Activated T-helper 2 cell treated with anti-CD3 and anti-CD28 coated beads, Interferon-gamma antibody, Interleukin-2, Interleukin-4, amounts not matched to agents 10 μg/mL and 5 μg/mL and 100 μg/mL, durations not matched to agents 14 hours and 24 hours and 36 hours (primary cell): ENCODE measurements around the gene ENG. TPM values are rescaled to one million over a fixed set of nuclear protein-coding genes. Genes with fewer than 3 reads are reported as not detected.
A peak's percentile ranks its signal among the peaks of the same experiment; 100 is the strongest.

Source experiments
- DNase-seq: peaks from one replicate; pipeline ENCODE4 v3.0.0; 2021; ENCODE audit warnings: low spot score
- H3K27ac Mint-ChIP-seq: one replicate; pipeline ENCODE4 v1.8.0; 2021; ENCODE audit warnings: mixed read lengths
- H3K27me3 Mint-ChIP-seq: one replicate; pipeline ENCODE4 v1.8.0; 2021; ENCODE audit warnings: low read depth, mixed read lengths
- H3K36me3 Mint-ChIP-seq: one replicate; pipeline ENCODE4 v1.8.0; 2021; ENCODE audit warnings: low read depth, mixed read lengths
- H3K4me1 Mint-ChIP-seq: one replicate; pipeline ENCODE4 v1.8.0; 2021; ENCODE audit warnings: low read depth, mixed read lengths
- H3K4me3 Mint-ChIP-seq: one replicate; pipeline ENCODE4 v1.8.0; 2021; ENCODE audit warnings: low read depth, mild to moderate bottlenecking, moderate library complexity, mixed read lengths
- H3K9me3 Mint-ChIP-seq: one replicate; pipeline ENCODE4 v1.8.0; 2021; ENCODE audit warnings: mixed read lengths
- intact Hi-C: fragments of 100-400 bp; cut with micrococcal nuclease; formaldehyde crosslinking; loops from one replicate; pipeline ENCODE4 v1.15.1; 2023
- total RNA-seq: library from RNA; stranded (reverse); gene quantifications from 2 replicates; pipeline ENCODE4 v1.2.3, GENCODE V29; 2022

Gene ENG
- total RNA-seq, 1 donor from 2014 or later, result 27.5 TPM

GRCh38 chr9:127771570-127772189, 82.8 kb downstream of the ENG start:
- DNase-seq, result no peak
- no peaks in the 10 kb centered on the region for H3K27me3 Mint-ChIP-seq
- peaks cover 58% of the 10 kb centered on the region for H3K4me1 Mint-ChIP-seq
- intact Hi-C loops, result loop anchor here (1.0 to 10.0 kb wide), 6 partner anchors 14 to 353 kb away; partner anchors contain the start of genes NAIF1, PTGES2, SLC25A25 and TOR2A
- peak overlapping the region; percentile 85 for H3K4me3 Mint-ChIP-seq
- peak overlapping the region; percentile 92 for H3K27ac Mint-ChIP-seq
- H3K9me3 Mint-ChIP-seq, result no peaks in the 10 kb centered on the region
- peaks cover 60% of the 10 kb centered on the region for H3K36me3 Mint-ChIP-seq

DNA sequence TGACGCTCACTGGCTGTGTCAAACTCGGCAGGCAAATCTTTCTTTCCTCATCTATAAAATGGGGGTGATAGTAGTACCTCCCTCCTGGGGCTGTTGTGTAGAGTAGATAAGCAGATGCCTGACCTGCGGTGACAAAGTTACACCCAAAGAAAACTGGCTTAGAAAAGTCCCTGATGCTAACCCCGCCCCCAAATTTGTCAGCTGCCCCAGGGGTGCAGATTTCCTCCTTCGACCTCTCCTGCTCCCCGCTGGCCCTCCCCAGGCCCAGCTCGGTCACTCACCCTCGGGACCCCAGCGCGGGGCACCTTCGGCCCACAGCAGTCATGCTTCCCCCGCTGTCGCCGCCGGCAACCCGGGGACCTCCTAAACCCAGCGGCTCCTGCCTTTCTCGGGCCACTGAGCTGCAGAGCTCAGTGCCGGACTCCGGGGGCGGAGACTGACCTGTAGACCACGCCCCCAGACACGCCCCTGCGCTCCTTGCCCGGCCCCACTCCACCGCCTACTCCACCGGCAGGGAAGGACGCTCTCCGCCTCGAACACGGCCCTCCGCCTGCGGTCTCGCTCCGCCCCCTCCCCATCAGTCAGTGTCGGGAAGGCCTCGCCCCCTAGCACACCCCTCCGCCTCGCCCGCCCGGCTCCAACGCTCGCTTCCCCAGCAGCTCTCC, 83.4 kb downstream of the ENG start:
- H3K4me3 Mint-ChIP-seq, result peak overlapping the region; percentile 85
- peaks cover 60% of the 10 kb centered on the region for H3K36me3 Mint-ChIP-seq
- H3K9me3 Mint-ChIP-seq, result no peaks in the 10 kb centered on the region
- intact Hi-C loops, result loop anchor here (1.0 to 10.0 kb wide), 6 partner anchors 14 to 354 kb away; partner anchors contain the start of genes NAIF1, PTGES2, SLC25A25 and TOR2A
- peak overlapping the region; percentile 92 for H3K27ac Mint-ChIP-seq
- DNase-seq, result peak; percentile 98
- H3K4me1 Mint-ChIP-seq, result peaks cover 56% of the 10 kb centered on the region
- no peaks in the 10 kb centered on the region for H3K27me3 Mint-ChIP-seq

DNA sequence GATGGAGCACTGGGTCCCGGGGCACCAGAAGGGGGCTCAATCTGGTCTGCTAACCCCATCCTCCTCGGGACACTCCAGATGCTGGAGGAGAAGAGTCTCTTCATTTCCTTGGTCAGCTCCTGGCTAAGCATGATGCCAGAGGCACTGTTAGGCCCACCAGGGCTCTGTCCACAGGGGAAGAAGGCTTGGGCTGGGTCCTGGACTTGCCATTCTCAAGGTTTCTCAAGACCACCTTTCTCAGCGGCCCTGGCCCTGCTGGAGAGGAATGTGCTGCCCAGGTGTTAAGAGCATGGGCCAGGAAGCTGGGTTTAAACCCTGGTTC, 83.9 kb downstream of the ENG start:
- H3K36me3 Mint-ChIP-seq, result peaks cover 65% of the 10 kb centered on the region
- H3K9me3 Mint-ChIP-seq, result no peaks in the 10 kb centered on the region
- no peak for DNase-seq
- peaks cover 59% of the 10 kb centered on the region for H3K4me1 Mint-ChIP-seq
- peak overlapping the region; percentile 85 for H3K4me3 Mint-ChIP-seq
- no peaks in the 10 kb centered on the region for H3K27me3 Mint-ChIP-seq
- peak overlapping the region; percentile 92 for H3K27ac Mint-ChIP-seq
- intact Hi-C loops, result loop anchor here (2.0 to 10.0 kb wide), 4 partner anchors 202 to 354 kb away; partner anchors contain the start of genes NAIF1, PTGES2, SLC25A25 and ZNF79

GRCh38 chr9:127769929-127770582, 84.4 kb downstream of the ENG start:
- DNase-seq, result no peak
- Mint-ChIP-seq H3K36me3 (peaks cover 70% of the 10 kb centered on the region), H3K27me3 (no peaks in the 10 kb centered on the region), H3K4me3 (peak overlapping the region; percentile 85), H3K27ac (peak overlapping the region; percentile 92), H3K4me1 (peaks cover 64% of the 10 kb centered on the region), H3K9me3 (no peaks in the 10 kb centered on the region)
- intact Hi-C loops, result loop anchor here (2.0 to 10.0 kb wide), 4 partner anchors 201 to 355 kb away; partner anchors contain the start of genes NAIF1, PTGES2, SLC25A25 and ZNF79

DNA sequence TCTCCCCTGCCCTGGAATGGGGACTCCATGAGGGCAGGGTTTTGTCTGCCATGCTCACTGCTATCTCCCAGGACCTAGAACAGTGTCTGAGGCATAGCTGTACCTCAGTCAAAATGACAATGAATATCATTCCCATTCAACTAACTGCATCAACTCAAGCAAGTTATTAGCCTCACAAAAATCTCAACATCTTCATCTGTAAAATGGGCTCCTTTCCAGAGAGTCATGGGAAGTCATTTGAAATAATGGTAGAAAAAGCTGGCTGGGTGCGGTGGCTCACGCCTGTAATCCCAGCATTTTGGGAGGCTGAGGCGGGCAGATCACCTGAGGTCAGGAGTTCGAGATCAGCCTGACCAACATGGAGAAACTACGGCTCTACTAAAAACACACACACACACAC, 85.4 kb downstream of the ENG start:
- Mint-ChIP-seq H3K4me3 (peak overlapping the region; percentile 45), H3K9me3 (no peaks in the 10 kb centered on the region), H3K4me1 (peaks cover 66% of the 10 kb centered on the region), H3K27ac (peak overlapping the region; percentile 82), H3K27me3 (no peaks in the 10 kb centered on the region), H3K36me3 (peaks cover 73% of the 10 kb centered on the region)
- DNase-seq, result no peak
- intact Hi-C loops, result no loop called here

GRCh38 chr9:127768698-127769097, 85.8 kb downstream of the ENG start:
- peaks cover 64% of the 10 kb centered on the region for H3K4me1 Mint-ChIP-seq
- DNase-seq, result no peak
- no peaks in the 10 kb centered on the region for H3K27me3 Mint-ChIP-seq
- peaks cover 73% of the 10 kb centered on the region for H3K36me3 Mint-ChIP-seq
- H3K4me3 Mint-ChIP-seq, result peak overlapping the region; percentile 45
- peak overlapping the region; percentile 82 for H3K27ac Mint-ChIP-seq
- intact Hi-C loops, result no loop called here
- H3K9me3 Mint-ChIP-seq, result no peaks in the 10 kb centered on the region

GRCh38 chr9:127767909-127768331, 86.5 kb downstream of the ENG start:
- Mint-ChIP-seq H3K27ac (peak overlapping the region; percentile 82), H3K36me3 (peaks cover 74% of the 10 kb centered on the region), H3K4me3 (no peak overlapping the region), H3K4me1 (peaks cover 62% of the 10 kb centered on the region), H3K9me3 (no peaks in the 10 kb centered on the region), H3K27me3 (no peaks in the 10 kb centered on the region)
- intact Hi-C loops, result no loop called here
- no peak for DNase-seq

GRCh38 chr9:127767410-127767809, 87.0 kb downstream of the ENG start:
- H3K4me1 Mint-ChIP-seq, result peaks cover 62% of the 10 kb centered on the region
- peak overlapping the region; percentile 6 for H3K4me3 Mint-ChIP-seq
- H3K27ac Mint-ChIP-seq, result peak overlapping the region; percentile 82
- intact Hi-C loops, result no loop called here
- H3K36me3 Mint-ChIP-seq, result peaks cover 78% of the 10 kb centered on the region
- no peaks in the 10 kb centered on the region for H3K27me3 Mint-ChIP-seq
- H3K9me3 Mint-ChIP-seq, result no peaks in the 10 kb centered on the region
- no peak for DNase-seq

GRCh38 chr9:127765418-127765817, 89.0 kb downstream of the ENG start:
- H3K36me3 Mint-ChIP-seq, result peaks cover 69% of the 10 kb centered on the region
- no peak for DNase-seq
- no peaks in the 10 kb centered on the region for H3K9me3 Mint-ChIP-seq
- intact Hi-C loops, result no loop called here
- no peaks in the 10 kb centered on the region for H3K27me3 Mint-ChIP-seq
- H3K4me3 Mint-ChIP-seq, result no peak overlapping the region
- peaks cover 53% of the 10 kb centered on the region for H3K4me1 Mint-ChIP-seq
- peak overlapping the region; percentile 68 for H3K27ac Mint-ChIP-seq

Other genes with a start within 250 kb of the ENG start
- 44.5 and 48.9 TPM in 2 replicates for gene STXBP1, start 242.4 kb downstream of the ENG start, total RNA-seq
- 0.18 TPM in 1 of 2 replicates, not detected in the other for gene CFAP157, start 147.7 kb downstream of the ENG start, total RNA-seq
- 20.1 and 21.5 TPM in 2 replicates for gene PTRH1, start 139.0 kb downstream of the ENG start, total RNA-seq
- 0.18 TPM in 1 of 2 replicates, not detected in the other for gene TTC16, start 138.6 kb downstream of the ENG start, total RNA-seq
- gene TOR2A, start 119.4 kb downstream of the ENG start, total RNA-seq, result 20.2 and 20.6 TPM in 2 replicates
- 23.6 and 25.1 TPM in 2 replicates for gene SH2D3C, start 76.0 kb downstream of the ENG start, total RNA-seq
- 98.1 and 99.8 TPM in 2 replicates for gene CDK9, start 68.6 kb downstream of the ENG start, total RNA-seq
- gene FPGS, start 51.8 kb downstream of the ENG start, total RNA-seq, result 116 and 137 TPM in 2 replicates
- gene AK1, start 23.0 kb upstream of the ENG start, total RNA-seq, result 19.6 and 21.0 TPM in 2 replicates
- 60.3 and 60.7 TPM in 2 replicates for gene ST6GALNAC6, start 44.9 kb upstream of the ENG start, total RNA-seq
- 25.6 and 28.7 TPM in 2 replicates for gene ST6GALNAC4, start 62.4 kb upstream of the ENG start, total RNA-seq
- gene PIP5KL1, start 76.1 kb upstream of the ENG start, total RNA-seq, result 1.4 and 3.4 TPM in 2 replicates
- gene DPM2, start 83.2 kb upstream of the ENG start, total RNA-seq, result 55.7 and 57.4 TPM in 2 replicates
- gene EEIG1, start 126.3 kb upstream of the ENG start, total RNA-seq, result 43.8 and 53.3 TPM in 2 replicates
- 10.2 and 10.5 TPM in 2 replicates for gene NAIF1, start 212.7 kb upstream of the ENG start, total RNA-seq
- gene SLC25A25, start 213.6 kb upstream of the ENG start, total RNA-seq, result 11.3 and 11.9 TPM in 2 replicates